SH-SY5Y (cell line): ENCODE results near the gene CDK19.

Experiments used
- GATA2 ChIP-seq: IDR thresholded peaks from 2 replicates; pipeline ENCODE4 v1.6.1; 2011; ENCODE audit warnings: mild to moderate bottlenecking, low read depth, low read length
- GATA3 ChIP-seq: IDR thresholded peaks from 2 replicates; pipeline ENCODE4 v1.6.1; 2011; ENCODE audit warnings: low read depth, mild to moderate bottlenecking, low read length, moderate library complexity

DNA sequence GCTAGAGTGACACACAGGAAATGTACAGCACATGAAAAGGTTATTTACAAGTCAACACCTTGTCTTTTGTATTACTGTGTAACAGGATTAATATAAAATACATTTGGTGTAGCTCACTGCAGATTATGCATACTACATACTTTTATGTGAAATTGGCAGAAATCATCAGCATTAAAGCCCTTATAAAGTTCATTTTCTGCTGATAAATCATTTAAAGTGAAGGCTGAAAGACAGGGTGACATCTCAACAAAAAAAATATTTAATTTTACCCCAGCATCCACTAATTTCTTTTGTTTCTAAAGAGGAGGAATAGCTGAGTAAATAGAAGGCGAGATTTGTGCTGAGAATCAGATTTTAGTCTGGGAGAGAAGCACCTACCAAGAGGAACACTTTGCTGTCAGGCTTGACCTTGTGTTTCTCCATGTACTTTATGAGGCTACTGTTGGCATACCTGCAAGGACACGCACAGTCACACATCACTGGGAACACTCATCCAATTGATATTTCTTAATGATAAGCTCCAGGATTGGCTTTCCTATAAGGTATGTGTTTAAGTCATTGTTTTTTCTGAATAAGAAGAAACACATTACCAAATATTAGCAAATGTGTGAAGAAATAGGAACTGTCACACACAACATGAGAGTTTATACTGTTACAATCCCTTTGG is 192.2 kb downstream of the CDK19 start:
- TF ChIP-seq GATA2, result no peak
- TF ChIP-seq GATA3, result no peak
